Sigmoid colon (tissue), 3 donors: ENCODE measurements around the gene CCNY.

ENCODE experiments used
- POLR2A ChIP-seq, 2 donors: fragments of 450-650 bp; IDR thresholded peaks; one replicate each; pipeline ENCODE4 v1.6.1; 2016; ENCODE audit warnings: antibody characterized with exemption in 2 of 2, mild to moderate bottlenecking in 2 of 2, moderate library complexity in 2 of 2
- TF ChIP-seq, protein P1 (sequence below), 4 experiments: fragments of 450-650 bp in 3 of 4; fragments of 200-600 bp in 1 of 4; IDR thresholded peaks; one replicate each; pipeline ENCODE4 v1.5.1; 2016 to 2019; ENCODE audit warnings: antibody characterized with exemption in 4 of 4, mild to moderate bottlenecking in 3 of 4, moderate library complexity in 2 of 4

DNA sequence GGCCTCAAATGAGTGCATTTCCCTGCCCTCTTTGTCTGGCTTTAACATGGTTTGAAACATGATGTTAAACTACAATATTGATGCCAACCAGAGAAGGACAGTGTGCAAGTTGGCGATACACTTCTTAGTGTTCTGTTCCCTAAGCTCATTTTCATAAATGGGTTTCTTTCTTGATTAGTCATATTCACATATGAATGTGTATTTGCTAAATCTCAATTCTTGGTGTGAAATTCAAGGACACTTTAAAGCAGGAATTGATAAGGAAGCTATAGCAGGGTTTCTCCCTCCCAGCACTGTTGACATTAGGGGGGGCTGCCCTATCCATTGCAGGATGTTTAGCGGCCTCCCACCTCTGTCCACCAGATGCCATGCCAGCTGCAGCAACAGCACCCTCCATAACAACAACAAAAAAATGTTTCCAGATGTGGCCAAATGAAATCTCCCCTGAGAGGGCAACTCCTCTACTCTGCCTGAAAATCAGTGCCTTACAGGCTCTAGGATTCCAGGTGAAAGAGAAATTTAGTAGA is 13.1 kb downstream of the CCNY start:
- TF ChIP-seq POLR2A (IDR thresholded peaks at IDR 0.05) = no peak
- TF ChIP-seq, protein P1, sequence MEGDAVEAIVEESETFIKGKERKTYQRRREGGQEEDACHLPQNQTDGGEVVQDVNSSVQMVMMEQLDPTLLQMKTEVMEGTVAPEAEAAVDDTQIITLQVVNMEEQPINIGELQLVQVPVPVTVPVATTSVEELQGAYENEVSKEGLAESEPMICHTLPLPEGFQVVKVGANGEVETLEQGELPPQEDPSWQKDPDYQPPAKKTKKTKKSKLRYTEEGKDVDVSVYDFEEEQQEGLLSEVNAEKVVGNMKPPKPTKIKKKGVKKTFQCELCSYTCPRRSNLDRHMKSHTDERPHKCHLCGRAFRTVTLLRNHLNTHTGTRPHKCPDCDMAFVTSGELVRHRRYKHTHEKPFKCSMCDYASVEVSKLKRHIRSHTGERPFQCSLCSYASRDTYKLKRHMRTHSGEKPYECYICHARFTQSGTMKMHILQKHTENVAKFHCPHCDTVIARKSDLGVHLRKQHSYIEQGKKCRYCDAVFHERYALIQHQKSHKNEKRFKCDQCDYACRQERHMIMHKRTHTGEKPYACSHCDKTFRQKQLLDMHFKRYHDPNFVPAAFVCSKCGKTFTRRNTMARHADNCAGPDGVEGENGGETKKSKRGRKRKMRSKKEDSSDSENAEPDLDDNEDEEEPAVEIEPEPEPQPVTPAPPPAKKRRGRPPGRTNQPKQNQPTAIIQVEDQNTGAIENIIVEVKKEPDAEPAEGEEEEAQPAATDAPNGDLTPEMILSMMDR (IDR thresholded peaks at IDR 0.05) = no peak
